ENCODE data around the gene UBAC1. TPM values are rescaled to one million over a fixed set of nuclear protein-coding genes. Genes with fewer than 3 reads are reported as not detected.
A peak's percentile ranks its signal among the peaks of the same experiment; 100 is the strongest.

UBAC1 gene
- total and polyA plus RNA-seq, 12 donors, result 73.8 to 172 (median 85.5) TPM

- no peak for TF ChIP-seq CTCF (IDR thresholded peaks at IDR 0.05)
- Histone ChIP-seq H3K27ac (no peak overlapping the region), H3K27me3 (peaks cover 0 to 8% (median 3%) of the 10 kb centered on the region in 7 donors), H3K36me3 (no peaks in the 10 kb centered on the region), H3K4me1 (peaks cover 4 to 24% (median 13%) of the 10 kb centered on the region in 9 donors), H3K9me3 (no peaks in the 10 kb centered on the region), H3K4me3 (no peak overlapping the region)
- 85 to 87% methylated on average over 13 of the region's 13 CpGs for WGBS, 2 donors
- intact Hi-C loops (cut with DNase I), result no loop called here
- ATAC-seq (no peak), DNase-seq (no peak)
These were observed 15.4 kb upstream of the UBAC1 start for GRCh38 chr9:135976531-135976930.

GRCh38 chr9:135975834-135976233, 14.7 kb upstream of the UBAC1 start:
- no peak for ATAC-seq

GRCh38 chr9:135974220-135974573, 13.0 kb upstream of the UBAC1 start:
- 64 to 65% methylated on average over 10 of the region's 10 CpGs for WGBS, 2 donors
- no peak for ATAC-seq
- Histone ChIP-seq H3K27me3 (peaks cover 0 to 7% (median 3%) of the 10 kb centered on the region in 7 donors), H3K4me3 (no peak overlapping the region), H3K27ac (no peak overlapping the region), H3K9me3 (no peaks in the 10 kb centered on the region), H3K4me1 (peaks cover 3 to 22% (median 11%) of the 10 kb centered on the region in 9 donors), H3K36me3 (no peaks in the 10 kb centered on the region)
- DNase-seq, result no peak
- intact Hi-C loops (cut with DNase I), result no loop called here
- peak in 2 of 9 donors; percentile 5 to 15 for TF ChIP-seq CTCF (IDR thresholded peaks at IDR 0.05)

More at GRCh38 chr9:135975834-135976233, 14.7 kb upstream of the UBAC1 start:
- Histone ChIP-seq H3K9me3 (no peaks in the 10 kb centered on the region), H3K36me3 (no peaks in the 10 kb centered on the region), H3K4me3 (no peak overlapping the region), H3K27me3 (peaks cover 0 to 8% (median 3%) of the 10 kb centered on the region in 7 donors), H3K27ac (no peak overlapping the region), H3K4me1 (peaks cover 4 to 24% (median 13%) of the 10 kb centered on the region in 9 donors)
- WGBS, 2 donors, result 82 to 84% methylated on average over 10 of the region's 10 CpGs
- DNase-seq, result no peak
- no peak for TF ChIP-seq CTCF (IDR thresholded peaks at IDR 0.05)
- intact Hi-C loops (cut with DNase I), result no loop called here

- H3K4me3 ChIP-seq, result no peak overlapping the region
- H3K27ac ChIP-seq, result no peak overlapping the region
- no peaks in the 10 kb centered on the region for H3K9me3 ChIP-seq
- TF ChIP-seq CTCF (IDR thresholded peaks at IDR 0.05), result no peak
- ATAC-seq (peak in 3 of 8 donors; percentile 29 to 67 (median 44)), DNase-seq (no peak)
- H3K36me3 ChIP-seq, result no peaks in the 10 kb centered on the region
- WGBS, 2 donors, result 40% methylated on average over 23 of the region's 23 CpGs
- intact Hi-C loops (cut with DNase I), result no loop called here
- peaks cover 0 to 23% (median 12%) of the 10 kb centered on the region in 9 donors for H3K4me1 ChIP-seq
- peaks cover 0 to 5% (median under 1%) of the 10 kb centered on the region in 7 donors for H3K27me3 ChIP-seq
These were observed 12.4 kb upstream of the UBAC1 start for GRCh38 chr9:135973277-135974219.

Data from heart right ventricle (tissue), 16 donors.